ENCODE data around the gene OBSCN.

Gene OBSCN

DNA sequence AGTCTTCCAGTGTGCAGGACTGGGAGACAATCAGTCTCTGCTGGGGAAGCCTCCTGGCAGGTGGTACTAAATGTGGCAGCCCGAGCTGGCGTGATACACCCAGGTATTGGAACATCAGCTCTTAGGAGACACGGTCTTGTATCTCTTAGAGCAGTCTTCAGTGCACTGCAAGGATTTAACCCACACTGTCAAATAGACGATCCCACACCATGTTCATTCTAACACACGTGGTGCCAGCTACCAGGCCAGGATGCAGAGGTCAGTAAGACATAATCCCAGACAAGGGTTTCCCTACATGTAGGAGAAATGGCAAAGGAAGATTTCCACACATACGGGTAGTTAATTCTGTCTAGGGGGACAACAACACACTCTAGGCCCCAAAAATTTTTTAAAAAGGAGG is 190.1 kb downstream of the OBSCN start:
- TF ChIP-seq, protein P1, sequence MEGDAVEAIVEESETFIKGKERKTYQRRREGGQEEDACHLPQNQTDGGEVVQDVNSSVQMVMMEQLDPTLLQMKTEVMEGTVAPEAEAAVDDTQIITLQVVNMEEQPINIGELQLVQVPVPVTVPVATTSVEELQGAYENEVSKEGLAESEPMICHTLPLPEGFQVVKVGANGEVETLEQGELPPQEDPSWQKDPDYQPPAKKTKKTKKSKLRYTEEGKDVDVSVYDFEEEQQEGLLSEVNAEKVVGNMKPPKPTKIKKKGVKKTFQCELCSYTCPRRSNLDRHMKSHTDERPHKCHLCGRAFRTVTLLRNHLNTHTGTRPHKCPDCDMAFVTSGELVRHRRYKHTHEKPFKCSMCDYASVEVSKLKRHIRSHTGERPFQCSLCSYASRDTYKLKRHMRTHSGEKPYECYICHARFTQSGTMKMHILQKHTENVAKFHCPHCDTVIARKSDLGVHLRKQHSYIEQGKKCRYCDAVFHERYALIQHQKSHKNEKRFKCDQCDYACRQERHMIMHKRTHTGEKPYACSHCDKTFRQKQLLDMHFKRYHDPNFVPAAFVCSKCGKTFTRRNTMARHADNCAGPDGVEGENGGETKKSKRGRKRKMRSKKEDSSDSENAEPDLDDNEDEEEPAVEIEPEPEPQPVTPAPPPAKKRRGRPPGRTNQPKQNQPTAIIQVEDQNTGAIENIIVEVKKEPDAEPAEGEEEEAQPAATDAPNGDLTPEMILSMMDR (IDR thresholded peaks at IDR 0.05; ENCODE audit: low read depth, low read length), result no peak
- DNase-seq (ENCODE audit: extremely low read depth, low read depth), result no peak

DNA sequence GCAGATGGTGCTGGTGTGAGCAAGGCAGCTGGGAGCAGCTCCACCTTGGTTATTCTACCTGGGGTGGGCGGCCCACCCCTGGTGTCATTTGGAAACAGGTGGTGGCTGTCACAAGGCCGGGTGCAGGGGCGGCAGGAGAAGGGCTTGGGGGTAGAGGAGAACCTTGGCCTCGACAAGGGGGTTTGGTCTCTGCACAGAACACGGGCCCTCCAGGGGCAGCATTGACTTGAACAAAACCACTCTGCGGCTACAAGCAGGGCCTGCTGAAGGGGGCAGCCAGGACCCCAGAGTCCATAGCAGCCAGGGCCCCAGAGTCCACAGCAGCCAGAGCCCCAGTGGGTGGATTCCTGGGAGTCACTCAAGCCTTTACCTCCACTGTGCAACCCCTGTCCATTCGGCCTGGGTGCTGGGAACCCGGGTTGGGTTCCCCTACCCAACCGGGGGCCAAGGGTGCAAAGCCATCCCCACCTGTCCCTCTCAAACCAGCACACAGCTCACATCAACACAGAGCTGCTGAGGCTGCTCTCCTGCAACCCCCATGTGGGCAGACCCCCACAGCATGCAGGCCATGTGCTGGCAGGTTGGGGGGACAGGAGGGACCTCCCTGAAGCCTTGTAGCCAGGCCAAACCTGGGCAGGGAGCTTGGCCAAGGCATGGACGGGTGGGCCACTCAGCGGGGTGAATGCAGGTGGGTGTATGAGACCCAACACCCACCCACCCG is 191.1 kb downstream of the OBSCN start:
- no peak for DNase-seq (ENCODE audit: extremely low read depth, low read depth)
- TF ChIP-seq, protein P1 (IDR thresholded peaks at IDR 0.05; ENCODE audit: low read depth, low read length), result no peak

DNA sequence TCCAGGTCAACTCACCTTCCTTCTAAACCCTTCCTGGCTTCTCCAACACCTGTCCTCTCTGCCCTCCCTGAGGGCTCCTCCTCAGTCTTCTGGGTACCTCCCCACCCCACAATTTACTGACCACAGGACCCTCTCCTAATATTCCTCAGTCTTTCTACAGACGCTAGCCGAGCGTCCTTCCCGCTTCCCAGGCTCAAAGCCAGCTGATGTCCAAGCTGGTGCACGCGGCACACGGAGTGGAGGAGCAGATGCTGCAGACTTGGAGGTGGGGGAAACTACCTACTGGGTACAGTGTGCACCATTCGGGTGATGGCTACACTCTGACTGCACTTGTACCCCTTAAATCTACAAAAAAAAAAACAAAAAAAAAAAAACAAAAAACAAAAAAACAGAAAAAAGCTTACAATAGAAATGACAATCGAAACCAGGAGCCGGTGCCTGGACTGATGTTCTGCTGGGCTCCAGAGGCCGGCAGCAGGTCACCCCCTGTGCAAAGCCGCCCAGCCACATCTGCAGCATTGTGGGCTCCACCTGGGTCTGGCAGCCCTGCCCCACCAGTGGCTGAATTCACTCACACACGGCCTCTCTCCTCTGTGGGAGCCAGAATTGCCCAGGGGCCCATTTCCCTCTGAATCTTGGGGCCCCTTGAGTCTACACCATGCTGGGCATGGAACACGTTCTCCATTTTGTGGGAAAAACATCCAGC is 191.8 kb downstream of the OBSCN start:
- TF ChIP-seq, protein P1 (IDR thresholded peaks at IDR 0.05; ENCODE audit: low read depth, low read length), result no peak
- DNase-seq (ENCODE audit: extremely low read depth, low read depth), result no peak

DNA sequence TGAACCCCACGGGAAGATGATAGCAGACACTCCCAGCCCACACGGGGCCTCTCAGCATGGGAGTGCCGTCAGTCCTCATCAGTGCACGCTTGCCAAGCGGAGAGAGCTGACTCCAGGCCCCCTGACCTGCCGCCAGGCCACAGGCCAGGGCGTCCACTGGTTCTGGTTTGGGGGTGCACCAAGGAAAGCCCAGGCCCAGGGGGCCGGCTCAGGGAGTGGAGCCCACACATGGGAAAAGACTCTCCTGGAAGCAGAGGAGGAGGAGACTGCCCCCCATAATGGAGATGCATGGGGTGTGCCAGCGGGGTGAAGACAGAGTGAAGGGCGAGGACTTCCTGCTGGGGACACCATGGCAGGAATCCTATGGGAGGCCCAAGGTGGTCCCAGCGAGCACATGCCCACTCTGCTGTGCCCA is 192.4 kb downstream of the OBSCN start:
- DNase-seq (ENCODE audit: extremely low read depth, low read depth), result no peak
- TF ChIP-seq, protein P1 (IDR thresholded peaks at IDR 0.05; ENCODE audit: low read depth, low read length), result no peak

DNA sequence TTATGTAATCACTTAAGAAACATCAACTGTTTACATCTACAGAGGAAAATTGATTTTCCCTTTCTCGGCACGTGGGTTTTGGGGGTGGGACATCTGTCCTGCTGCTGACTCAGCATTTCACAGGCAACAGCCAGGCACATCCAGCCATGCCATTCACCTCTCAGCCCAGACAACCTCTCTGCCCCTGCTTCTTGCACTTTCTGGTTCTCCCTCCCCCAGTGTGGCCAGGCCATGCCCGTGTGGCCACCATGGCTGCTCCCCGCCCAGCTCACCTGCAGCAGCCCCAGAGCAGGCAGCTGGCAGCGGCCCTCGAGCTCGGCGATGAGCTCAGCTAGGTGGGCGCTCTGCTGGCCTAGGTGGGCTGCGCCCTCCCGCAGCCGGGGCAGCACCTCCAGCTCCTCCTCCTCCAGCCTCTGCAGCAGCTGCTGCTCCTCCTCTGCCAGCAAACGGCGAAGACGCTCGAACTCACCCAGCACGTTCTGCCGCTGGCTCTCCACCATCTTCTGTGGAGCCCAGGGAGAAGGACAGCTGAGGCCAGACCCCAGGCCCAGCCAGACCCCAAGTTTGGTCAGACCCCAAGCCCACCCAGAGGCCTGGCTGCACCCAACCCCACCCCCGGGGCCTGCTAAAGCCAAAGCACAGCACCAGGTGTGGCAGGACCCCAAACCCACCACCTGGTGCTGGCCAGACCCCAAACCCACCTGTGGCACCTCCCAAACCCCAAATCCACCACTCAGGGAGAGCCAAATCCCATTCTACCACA is 193.0 kb downstream of the OBSCN start:
- TF ChIP-seq, protein P1 (IDR thresholded peaks at IDR 0.05; ENCODE audit: low read depth, low read length), result no peak
- no peak for DNase-seq (ENCODE audit: extremely low read depth, low read depth)

DNA sequence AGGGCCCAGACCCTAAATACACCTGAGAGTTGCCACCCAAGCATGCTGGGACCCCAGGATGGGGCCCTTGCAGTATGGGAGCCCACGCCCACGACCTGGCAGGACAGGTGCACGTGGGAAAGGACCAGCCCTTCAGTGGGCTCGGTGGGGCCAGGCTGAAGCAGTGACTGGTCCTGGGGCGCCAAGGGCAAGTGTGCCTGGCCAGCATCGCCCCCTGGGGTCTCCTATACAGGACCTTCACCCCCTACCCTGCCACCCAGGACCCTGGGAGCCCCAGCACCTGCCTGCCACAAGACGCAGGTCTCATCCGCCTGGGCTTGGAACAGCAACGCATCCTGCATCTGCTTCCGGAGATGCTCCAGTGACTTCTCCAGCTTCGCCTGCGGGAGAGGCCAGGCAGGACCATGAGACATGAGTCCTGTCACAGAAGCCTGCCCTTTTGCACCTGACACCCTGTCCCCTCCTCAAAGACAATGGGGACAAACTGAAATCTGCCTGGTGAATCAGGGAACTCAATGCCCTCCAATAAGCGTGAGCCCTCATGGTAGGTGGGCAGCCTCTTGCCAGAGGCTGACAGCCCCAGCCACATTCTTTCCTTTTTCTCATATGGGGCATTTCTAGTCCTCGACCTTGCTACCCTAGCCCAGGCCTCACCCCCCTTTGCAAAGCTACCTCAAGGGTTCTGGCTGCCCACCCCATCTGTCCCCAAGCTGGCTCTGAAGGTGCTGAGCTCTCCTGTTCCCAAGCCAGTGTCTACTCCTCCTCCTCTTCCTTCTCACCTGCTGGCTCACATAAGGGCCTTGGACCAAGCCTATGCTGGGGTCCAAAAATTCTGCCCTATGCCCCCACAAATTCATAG is 194.2 kb downstream of the OBSCN start:
- TF ChIP-seq, protein P1 (IDR thresholded peaks at IDR 0.05; ENCODE audit: low read depth, low read length), result no peak
- no peak for DNase-seq (ENCODE audit: extremely low read depth, low read depth)
